ENCODE measurements around the gene ARPP19.
A peak's percentile ranks its signal among the peaks of the same experiment; 100 is the strongest.
"Not testable (repeated sequence)": the region's sequence is repeated elsewhere in the genome, so short reads cannot be mapped to it uniquely, and the experiment has no call there.

The ARPP19 gene

GRCh38 chr15:52568601-52569585 lies at the start of gene ARPP19:
Gene ARPP19, minus strand, starts transcription at chr15:52569030. Its CDS starts 138 bp downstream, at chr15:52568892.
- DNase-seq (ENCODE audit: low spot score): peak; percentile 99

GRCh38 chr15:52617026-52617425 lies 48.2 kb upstream of the ARPP19 start:
- no peak for DNase-seq (ENCODE audit: low spot score)

- no peak for DNase-seq (ENCODE audit: low spot score)
Observed at GRCh38 chr15:52615302-52615701, 46.5 kb upstream of the ARPP19 start.

- DNase-seq (ENCODE audit: low spot score): no peak
Observed at GRCh38 chr15:52609593-52609992, 40.8 kb upstream of the ARPP19 start.

GRCh38 chr15:52584414-52584813 lies 15.6 kb upstream of the ARPP19 start:
- no peak for DNase-seq (ENCODE audit: low spot score)

GRCh38 chr15:52579852-52580251 lies 11.0 kb upstream of the ARPP19 start:
- DNase-seq (ENCODE audit: low spot score): peak; percentile 8

- DNase-seq (ENCODE audit: low spot score): no peak
Observed at GRCh38 chr15:52576692-52577091, 7.9 kb upstream of the ARPP19 start.

GRCh38 chr15:52575573-52575972 lies 6.7 kb upstream of the ARPP19 start:
- not testable (repeated sequence) for DNase-seq (ENCODE audit: low spot score)

GRCh38 chr15:52575072-52575471 lies 6.2 kb upstream of the ARPP19 start:
- no peak for DNase-seq (ENCODE audit: low spot score)

- not testable (repeated sequence) for DNase-seq (ENCODE audit: low spot score)
Observed at GRCh38 chr15:52574623-52575022, 5.8 kb upstream of the ARPP19 start.

GRCh38 chr15:52567871-52568600 lies 794 bp downstream of the ARPP19 start:
- peak; percentile 34 for DNase-seq (ENCODE audit: low spot score)

GRCh38 chr15:52566889-52567288 lies 1.9 kb downstream of the ARPP19 start:
- no peak for DNase-seq (ENCODE audit: low spot score)

- not testable (repeated sequence) for DNase-seq (ENCODE audit: low spot score)
Observed at GRCh38 chr15:52565417-52566358, 3.1 kb downstream of the ARPP19 start.

GRCh38 chr15:52563501-52564060 lies 5.2 kb downstream of the ARPP19 start:
- no peak for DNase-seq (ENCODE audit: low spot score)

- no peak for DNase-seq (ENCODE audit: low spot score)
Observed at GRCh38 chr15:52559575-52559974, 9.3 kb downstream of the ARPP19 start.

GRCh38 chr15:52559022-52559421 lies 9.8 kb downstream of the ARPP19 start:
- DNase-seq (ENCODE audit: low spot score): no peak

GRCh38 chr15:52558196-52558595 lies 10.6 kb downstream of the ARPP19 start:
- DNase-seq (ENCODE audit: low spot score): no peak

- no peak for DNase-seq (ENCODE audit: low spot score)
Observed at GRCh38 chr15:52557274-52557641, 11.6 kb downstream of the ARPP19 start.

GRCh38 chr15:52556524-52557273 lies 12.1 kb downstream of the ARPP19 start:
- no peak for DNase-seq (ENCODE audit: low spot score)

- DNase-seq (ENCODE audit: low spot score): no peak
Observed at GRCh38 chr15:52552303-52552702, 16.5 kb downstream of the ARPP19 start.

GRCh38 chr15:52551762-52552161 lies 17.1 kb downstream of the ARPP19 start:
- no peak for DNase-seq (ENCODE audit: low spot score)

All from iPS-NIHi11 (cell line).